A673 (cell line): ENCODE data around the gene MSRB1. TPM values are rescaled to one million over a fixed set of nuclear protein-coding genes. Genes with fewer than 3 reads are reported as not detected.
"Not testable (repeated sequence)": the region's sequence is repeated elsewhere in the genome, so short reads cannot be mapped to it uniquely, and the experiment has no call there.

Experiments
- BruUV-seq: library from RNA; stranded (reverse); fragments of 400-500 nt; replicated peaks from 2 replicates; lab custom pipeline; 2021; lab: Mats Ljungman, UMichigan
- CTCF ChIA-PET: fragments of 300-600 bp; sonication (Branson Sonifier 250); formaldehyde crosslinking; loops from one replicate; lab custom pipeline; 2022; ENCODE audit warnings: antibody characterized with exemption; lab: Charles Lee
- POLR2A ChIA-PET: fragments of 300-600 bp; sonication (Branson Sonifier 250); formaldehyde crosslinking; loops from one replicate; lab custom pipeline; 2022; ENCODE audit warnings: antibody characterized with exemption; ENCODE audit not compliant: low non-redundant PET; lab: Charles Lee
- DNase-seq: peaks from one replicate; pipeline ENCODE4 v3.0.0-alpha.2; 2015; ENCODE audit warnings: low spot score
- H3K27ac ChIP-seq: fragments of 200-600 bp; sonication (generic); 2 replicates; pipeline ENCODE4 v1.5.1; 2016; ENCODE audit warnings: mixed run types, low read depth, mild to moderate bottlenecking, mixed read lengths, antibody characterized with exemption, low read length; ENCODE audit not compliant: poor library complexity, severe bottlenecking
- H3K27me3 ChIP-seq: fragments of 200-600 bp; sonication (generic); replicated peaks from 2 replicates; pipeline ENCODE4 v1.6.1; 2017; ENCODE audit warnings: mixed run types, low read depth, mild to moderate bottlenecking, mixed read lengths, antibody characterized with exemption, low read length; ENCODE audit not compliant: insufficient read depth, poor library complexity
- H3K36me3 ChIP-seq: fragments of 200-600 bp; sonication (generic); 2 replicates; pipeline ENCODE4 v1.6.1; 2016; ENCODE audit warnings: mixed run types, mild to moderate bottlenecking, mixed read lengths, antibody characterized with exemption, low read length; ENCODE audit not compliant: insufficient read depth, poor library complexity, severe bottlenecking
- H3K4me1 ChIP-seq: fragments of 200-600 bp; sonication (generic); 2 replicates; pipeline ENCODE4 v1.6.1; 2017; ENCODE audit warnings: mixed run types, mild to moderate bottlenecking, mixed read lengths, antibody characterized with exemption, low read length; ENCODE audit not compliant: insufficient read depth, poor library complexity, severe bottlenecking
- H3K4me3 ChIP-seq: fragments of 200-600 bp; sonication (generic); 2 replicates; pipeline ENCODE4 v1.5.1; 2016; ENCODE audit warnings: low read depth, mixed run types, mild to moderate bottlenecking, mixed read lengths, low read length; ENCODE audit not compliant: poor library complexity, severe bottlenecking
- H3K9me3 ChIP-seq: fragments of 200-600 bp; sonication (generic); 2 replicates; pipeline ENCODE4 v1.6.1; 2016; ENCODE audit warnings: mixed run types, low read depth, mild to moderate bottlenecking, mixed read lengths, antibody characterized with exemption, low read length; ENCODE audit not compliant: poor library complexity, severe bottlenecking
- CTCF ChIP-seq: fragments of 300-800, 200-600 bp; sonication (generic); conservative IDR thresholded peaks from 2 replicates; pipeline ENCODE4 v1.5.1; 2017; ENCODE audit warnings: low read depth, mild to moderate bottlenecking, antibody characterized with exemption, low read length, moderate library complexity, mixed read lengths
- EZH2 ChIP-seq: fragments of 200-600 bp; sonication (generic); IDR thresholded peaks from 2 replicates; pipeline ENCODE4 v1.6.1; 2017; ENCODE audit warnings: borderline replicate concordance, low read depth, mild to moderate bottlenecking, mixed read lengths, antibody characterized with exemption, low read length; ENCODE audit not compliant: poor library complexity, severe bottlenecking
- intact Hi-C: fragments of 100-400 bp; cut with micrococcal nuclease; formaldehyde crosslinking; loops from one replicate; pipeline ENCODE4 v1.10.0; 2022; ENCODE audit not compliant: unreplicated experiment
- total RNA-seq: library from RNA; stranded (reverse); gene quantifications from 2 replicates; pipeline ENCODE4 v1.2.3, GENCODE V29; 2021

MSRB1 gene
- total RNA-seq, 1 experiment from 2014 or later = 17.7 TPM

- BruUV-seq = no TSS peak
- H3K9me3 ChIP-seq = no peaks in the 10 kb centered on the region
- H3K36me3 ChIP-seq = no peaks in the 10 kb centered on the region
- TF ChIP-seq EZH2 (no peak), CTCF (no peak)
- H3K27me3 ChIP-seq = no peaks in the 10 kb centered on the region
- CTCF ChIA-PET = no interaction called here
- intact Hi-C loops = no loop called here
- H3K27ac ChIP-seq = no peak overlapping the region
- H3K4me1 ChIP-seq = no peaks in the 10 kb centered on the region
- DNase-seq = no peak
- POLR2A ChIA-PET = no interaction called here
- no peak overlapping the region for H3K4me3 ChIP-seq
These were observed 40.3 kb downstream of the MSRB1 start for GRCh38 chr16:1902547-1903219.

GRCh38 chr16:1900452-1900774, 42.6 kb downstream of the MSRB1 start:
- intact Hi-C loops = no loop called here
- no peaks in the 10 kb centered on the region for H3K36me3 ChIP-seq
- no TSS peak for BruUV-seq
- no peaks in the 10 kb centered on the region for H3K4me1 ChIP-seq
- ChIA-PET CTCF (interaction anchor here (0.7 kb wide), 1 partner anchor 22 kb away, joined by 8 read pairs; no protein-coding TSS in a partner anchor), POLR2A (no interaction called here)
- no peak for DNase-seq
- no peak overlapping the region for H3K4me3 ChIP-seq
- H3K9me3 ChIP-seq = no peaks in the 10 kb centered on the region
- TF ChIP-seq EZH2 (no peak), CTCF (no peak)
- H3K27me3 ChIP-seq = no peaks in the 10 kb centered on the region
- no peak overlapping the region for H3K27ac ChIP-seq

- H3K36me3 ChIP-seq = no peaks in the 10 kb centered on the region
- ChIA-PET POLR2A (no interaction called here), CTCF (no interaction called here)
- H3K27ac ChIP-seq = no peak overlapping the region
- H3K4me3 ChIP-seq = no peak overlapping the region
- no peaks in the 10 kb centered on the region for H3K4me1 ChIP-seq
- intact Hi-C loops = no loop called here
- H3K27me3 ChIP-seq = no peaks in the 10 kb centered on the region
- DNase-seq = no peak
- H3K9me3 ChIP-seq = no peaks in the 10 kb centered on the region
- BruUV-seq = no TSS peak
- TF ChIP-seq EZH2 (no peak), CTCF (no peak)
These were observed 43.2 kb downstream of the MSRB1 start for GRCh38 chr16:1899641-1900451.

GRCh38 chr16:1897692-1898091, 45.3 kb downstream of the MSRB1 start:
- intact Hi-C loops, BruUV-seq, POLR2A ChIA-PET, H3K36me3 ChIP-seq, H3K27me3 ChIP-seq, DNase-seq, H3K4me3 ChIP-seq, H3K27ac ChIP-seq, H3K9me3 ChIP-seq, H3K4me1 ChIP-seq: not testable (repeated sequence)
- CTCF ChIA-PET = interaction anchor here (0.6 kb wide), 1 partner anchor 50 kb away, joined by 4 read pairs; no protein-coding TSS in a partner anchor
